Fibroblast of lung (primary cell): ENCODE data around the gene ZNF710. TPM values are rescaled to one million over a fixed set of nuclear protein-coding genes. Genes with fewer than 3 reads are reported as not detected.

Experiments
- DNase-seq, 2 donors: peaks; one replicate each; pipeline versions ENCODE4 v3.0.0 to v3.0.0-alpha.2; 2010; ENCODE audit warnings: low read depth in 2 of 2
- H2AFZ ChIP-seq: 2 replicates; pipeline ENCODE4 v1.5.1; 2012; ENCODE audit warnings: low read length, control low read depth, inconsistent platforms
- H3K27ac ChIP-seq: 2 replicates; pipeline ENCODE4 v1.5.1; 2011; ENCODE audit warnings: low read length, control low read depth; ENCODE audit not compliant: insufficient read depth
- H3K27me3 ChIP-seq: 2 replicates; pipeline ENCODE4 v1.5.1; 2011; ENCODE audit warnings: mild to moderate bottlenecking, low read length; ENCODE audit not compliant: control insufficient read depth, insufficient read depth
- H3K36me3 ChIP-seq: 2 replicates; pipeline ENCODE4 v1.5.1; 2011; ENCODE audit warnings: low read length; ENCODE audit not compliant: control insufficient read depth, insufficient read depth
- H3K4me1 ChIP-seq: 2 replicates; pipeline ENCODE4 v1.5.1; 2011; ENCODE audit warnings: low read length; ENCODE audit not compliant: control insufficient read depth, insufficient read depth; ENCODE audit errors: extremely low read depth
- H3K4me2 ChIP-seq: 2 replicates; pipeline ENCODE4 v1.5.1; 2011; ENCODE audit warnings: low read length, control low read depth; ENCODE audit not compliant: insufficient read depth; ENCODE audit errors: extremely low read depth
- H3K4me3 ChIP-seq, 4 experiments: fragments of 200-600 bp in 1 of 4; sonication (generic) in 1 of 4; replicated peaks in 1 of 4; 2 replicates each; pipeline ENCODE4 v1.5.1; 2011 to 2016; ENCODE audit warnings: low read length in 4 of 4, low read depth in 3 of 4, mild to moderate bottlenecking in 3 of 4, control low read depth in 2 of 4, inconsistent platforms in 1 of 4, mixed read lengths in 1 of 4; ENCODE audit not compliant: insufficient read depth in 1 of 4; ENCODE audit errors: control extremely low read depth in 1 of 4
- H3K79me2 ChIP-seq: 2 replicates; pipeline ENCODE4 v1.5.1; 2012; ENCODE audit warnings: mild to moderate bottlenecking, low read length, inconsistent platforms; ENCODE audit not compliant: control insufficient read depth, insufficient read depth
- H3K9ac ChIP-seq: 2 replicates; pipeline ENCODE4 v1.5.1; 2011; ENCODE audit warnings: mild to moderate bottlenecking, low read length, control low read depth; ENCODE audit not compliant: insufficient read depth
- H3K9me3 ChIP-seq: 2 replicates; pipeline ENCODE4 v1.5.1; 2012; ENCODE audit warnings: low read depth, low read length; ENCODE audit not compliant: control insufficient read depth, insufficient read depth
- H4K20me1 ChIP-seq: 2 replicates; pipeline ENCODE4 v1.5.1; 2011; ENCODE audit warnings: low read length; ENCODE audit not compliant: control insufficient read depth, insufficient read depth; ENCODE audit errors: extremely low read depth
- CTCF ChIP-seq, 2 donors: IDR thresholded peaks in 1 of 2; conservative IDR thresholded peaks in 1 of 2; 1 replicate in 1 of 2; 2 replicates in 1 of 2; pipeline ENCODE4 v1.5.1; 2011 to 2012; ENCODE audit warnings: low read length in 2 of 2, control low read depth in 1 of 2, inconsistent platforms in 1 of 2, low read depth in 1 of 2, mild to moderate bottlenecking in 1 of 2
- EZH2 ChIP-seq: IDR thresholded peaks from 2 replicates; pipeline ENCODE4 v1.5.1; 2012; ENCODE audit warnings: low read length, control low read depth, mild to moderate bottlenecking; ENCODE audit errors: missing control alignments
- polyA plus RNA-seq, 2 donors: library from polyadenylated mRNA; depleted of rRNA in 1 of 2; stranded (reverse) in 1 of 2; unstranded in 1 of 2; fragments of >200 nt; gene quantifications; 2 replicates each; pipeline ENCODE4 v1.2.1, GENCODE V29; 2011 to 2012; ENCODE audit warnings: missing spikeins in 1 of 2
- total RNA-seq: library from RNA; depleted of rRNA; stranded (reverse); fragments of >200 nt; gene quantifications from 2 replicates; pipeline ENCODE4 v1.2.1, GENCODE V29; 2014

Gene ZNF710
- total and polyA plus RNA-seq, 2 donors (not counting 1 experiment from before 2014, with no cell fraction given): 2.1 to 9.4 TPM

GRCh38 chr15:89958107-89958805, 42.9 kb upstream of the ZNF710 start:
- Histone ChIP-seq H3K9me3 (no peaks in the 10 kb centered on the region), H3K36me3 (no peaks in the 10 kb centered on the region), H2AFZ (no peak overlapping the region), H3K27ac (no peak overlapping the region), H4K20me1 (no peaks in the 10 kb centered on the region), H3K4me3 (no peak overlapping the region), H3K27me3 (no peaks in the 10 kb centered on the region), H3K4me2 (no peak overlapping the region), H3K9ac (no peak overlapping the region), H3K4me1 (no peaks in the 10 kb centered on the region), H3K79me2 (no peaks in the 10 kb centered on the region)
- DNase-seq: no peak
- TF ChIP-seq CTCF (conservative IDR thresholded peaks at IDR 0.05 in 1 of 2, IDR thresholded peaks at IDR 0.05 in 1 of 2; ENCODE audit: low read depth in 1 of 2, low read length in 2 of 2): no peak
- no peak for TF ChIP-seq EZH2

DNA sequence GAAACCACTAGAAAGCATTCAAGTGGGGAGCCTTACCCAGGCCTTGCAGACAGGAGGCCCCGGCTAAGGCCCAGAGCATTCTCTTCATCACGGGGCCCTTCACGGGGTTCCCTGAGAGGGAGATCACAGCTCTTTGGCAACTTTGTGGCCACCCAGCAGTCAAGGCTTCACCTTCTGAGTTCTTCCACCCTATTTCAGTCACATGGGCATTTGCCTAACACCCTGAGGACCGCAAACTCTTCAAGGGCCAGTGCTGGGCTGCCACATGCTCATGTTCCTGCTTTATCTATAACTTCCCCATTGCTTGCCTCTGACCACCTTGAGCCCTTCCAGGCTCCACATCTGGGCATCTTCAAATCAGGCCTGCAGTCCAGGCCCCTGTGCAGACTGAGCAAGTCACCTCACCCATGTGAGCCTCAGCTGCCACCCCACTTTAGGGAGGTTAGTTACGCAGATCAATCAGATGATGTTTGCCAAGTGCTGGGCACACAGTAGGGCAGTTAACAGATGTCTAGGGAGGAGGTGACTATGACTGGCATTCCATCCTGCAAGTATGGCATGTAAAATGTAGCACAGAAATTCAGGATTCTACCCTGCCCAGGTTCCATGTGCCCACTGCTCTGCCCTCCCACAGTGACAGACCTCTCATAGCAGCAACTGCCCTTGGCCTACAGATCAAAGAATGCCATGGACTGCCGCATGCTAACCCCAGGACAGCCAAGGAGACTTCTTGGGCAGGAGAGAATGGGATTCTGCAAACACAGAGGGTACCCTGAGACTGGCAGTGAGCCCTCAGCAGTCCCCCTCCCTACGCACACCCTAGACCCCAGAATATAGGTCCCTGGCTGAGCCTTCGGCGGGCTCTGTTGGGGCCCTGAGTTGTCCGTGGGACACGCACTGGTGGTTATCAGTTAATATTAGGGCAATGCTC, 37.6 kb upstream of the ZNF710 start:
- DNase-seq: no peak
- Histone ChIP-seq H3K4me2 (no peak overlapping the region), H3K36me3 (no peaks in the 10 kb centered on the region), H4K20me1 (no peaks in the 10 kb centered on the region), H3K9me3 (no peaks in the 10 kb centered on the region), H3K79me2 (no peaks in the 10 kb centered on the region), H3K27ac (no peak overlapping the region), H2AFZ (no peak overlapping the region), H3K9ac (no peak overlapping the region), H3K4me3 (no peak overlapping the region), H3K4me1 (no peaks in the 10 kb centered on the region), H3K27me3 (no peaks in the 10 kb centered on the region)
- no peak for TF ChIP-seq EZH2
- TF ChIP-seq CTCF (conservative IDR thresholded peaks at IDR 0.05 in 1 of 2, IDR thresholded peaks at IDR 0.05 in 1 of 2; ENCODE audit: low read depth in 1 of 2, low read length in 2 of 2): no peak

DNA sequence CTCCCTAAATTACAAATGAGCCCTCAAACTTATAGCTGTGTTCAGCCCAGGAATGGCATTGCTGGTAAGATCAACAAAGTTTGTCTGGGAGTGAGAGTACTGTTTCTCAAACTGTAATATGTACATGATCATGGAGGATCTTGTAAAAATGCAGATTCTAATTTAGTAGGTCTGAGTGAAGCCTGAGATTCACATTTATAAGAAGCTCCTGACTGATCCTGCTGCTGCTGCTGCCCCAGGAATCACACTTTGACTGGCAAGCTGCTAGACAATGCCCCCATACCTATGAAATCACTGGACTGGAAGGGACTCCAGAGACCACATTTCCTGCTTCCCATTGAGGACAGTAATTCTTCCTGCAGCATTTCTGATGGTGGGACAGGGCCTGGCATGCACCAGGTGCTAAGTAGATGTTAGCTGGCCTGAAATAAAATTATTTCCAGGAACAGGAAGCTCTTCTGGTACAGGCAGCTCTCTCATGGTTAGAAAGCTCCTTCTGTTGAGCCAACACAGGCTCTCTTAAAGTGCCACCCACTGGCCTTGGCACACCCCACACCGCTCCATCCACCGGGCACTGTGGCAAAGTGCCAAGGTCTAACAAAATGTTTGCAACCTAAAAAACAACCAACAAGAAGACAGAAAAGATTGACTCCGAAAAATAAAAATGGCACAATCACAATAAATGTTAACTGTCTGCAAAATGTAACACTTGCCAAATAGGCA, 36.7 kb upstream of the ZNF710 start:
- Histone ChIP-seq H3K79me2 (no peaks in the 10 kb centered on the region), H3K4me1 (no peaks in the 10 kb centered on the region), H3K4me3 (no peak overlapping the region), H3K4me2 (no peak overlapping the region), H3K9me3 (no peaks in the 10 kb centered on the region), H3K27me3 (no peaks in the 10 kb centered on the region), H3K36me3 (no peaks in the 10 kb centered on the region), H3K9ac (no peak overlapping the region), H3K27ac (no peak overlapping the region), H2AFZ (no peak overlapping the region), H4K20me1 (no peaks in the 10 kb centered on the region)
- DNase-seq: no peak
- TF ChIP-seq CTCF (conservative IDR thresholded peaks at IDR 0.05 in 1 of 2, IDR thresholded peaks at IDR 0.05 in 1 of 2; ENCODE audit: low read depth in 1 of 2, low read length in 2 of 2) (no peak), EZH2 (no peak)
